Measurements from ENCODE around the gene CCDC170. TPM values are rescaled to one million over a fixed set of nuclear protein-coding genes. Genes with fewer than 3 reads are reported as not detected.

The CCDC170 gene
- total RNA-seq, 1 donor from 2014 or later: 0.20 TPM

- Mint-ChIP-seq H3K27ac (ENCODE audit: unreplicated experiment) (no peak overlapping the region), H3K4me3 (ENCODE audit: unreplicated experiment) (no peak overlapping the region), H3K4me1 (ENCODE audit: low read depth) (no peaks in the 10 kb centered on the region), H3K9me3 (ENCODE audit: low read depth) (peaks cover 16% of the 10 kb centered on the region), H3K36me3 (ENCODE audit: low read depth) (no peaks in the 10 kb centered on the region), H3K27me3 (ENCODE audit: low read depth) (no peaks in the 10 kb centered on the region)
- TF ChIP-seq CTCF (IDR thresholded peaks at IDR 0.05): no peak
- no peak for DNase-seq (ENCODE audit: low spot score)
Measured at GRCh38 chr6:151553416-151554165, 59.8 kb downstream of the CCDC170 start.

GRCh38 chr6:151561238-151561637, 67.4 kb downstream of the CCDC170 start:
- Mint-ChIP-seq H3K4me1 (ENCODE audit: low read depth) (no peaks in the 10 kb centered on the region), H3K27me3 (ENCODE audit: low read depth) (no peaks in the 10 kb centered on the region), H3K4me3 (ENCODE audit: unreplicated experiment) (no peak overlapping the region), H3K36me3 (ENCODE audit: low read depth) (peaks cover 5% of the 10 kb centered on the region), H3K27ac (ENCODE audit: unreplicated experiment) (no peak overlapping the region), H3K9me3 (ENCODE audit: low read depth) (peaks cover 56% of the 10 kb centered on the region)
- no peak for TF ChIP-seq CTCF (IDR thresholded peaks at IDR 0.05)
- DNase-seq (ENCODE audit: low spot score): no peak

DNA sequence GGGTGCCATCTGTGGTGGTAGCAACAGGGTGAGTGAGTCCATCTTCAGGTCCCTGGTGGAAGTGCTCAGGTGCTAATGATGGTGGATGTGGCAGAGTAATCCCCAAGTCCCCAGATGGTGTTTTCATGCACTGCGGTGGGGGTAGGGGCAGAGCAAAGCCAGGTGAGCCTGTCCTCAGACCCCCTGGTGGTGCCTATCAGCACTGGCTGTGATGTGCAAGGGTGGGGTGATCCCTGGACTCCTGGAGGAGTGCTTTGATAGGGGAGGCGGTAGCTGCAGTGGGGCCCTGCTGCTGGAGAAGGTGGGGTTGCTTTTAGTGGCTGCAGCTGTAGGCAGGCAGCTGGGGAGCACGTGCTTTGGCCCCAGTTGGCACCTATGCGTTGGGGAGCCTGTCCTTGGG, 70.8 kb downstream of the CCDC170 start:
- Mint-ChIP-seq H3K36me3 (ENCODE audit: low read depth) (peaks cover 5% of the 10 kb centered on the region), H3K27ac (ENCODE audit: unreplicated experiment) (no peak overlapping the region), H3K4me1 (ENCODE audit: low read depth) (no peaks in the 10 kb centered on the region), H3K27me3 (ENCODE audit: low read depth) (no peaks in the 10 kb centered on the region), H3K9me3 (ENCODE audit: low read depth) (peaks cover 41% of the 10 kb centered on the region), H3K4me3 (ENCODE audit: unreplicated experiment) (no peak overlapping the region)
- DNase-seq (ENCODE audit: low spot score): no peak
- TF ChIP-seq CTCF (IDR thresholded peaks at IDR 0.05): no peak

DNA sequence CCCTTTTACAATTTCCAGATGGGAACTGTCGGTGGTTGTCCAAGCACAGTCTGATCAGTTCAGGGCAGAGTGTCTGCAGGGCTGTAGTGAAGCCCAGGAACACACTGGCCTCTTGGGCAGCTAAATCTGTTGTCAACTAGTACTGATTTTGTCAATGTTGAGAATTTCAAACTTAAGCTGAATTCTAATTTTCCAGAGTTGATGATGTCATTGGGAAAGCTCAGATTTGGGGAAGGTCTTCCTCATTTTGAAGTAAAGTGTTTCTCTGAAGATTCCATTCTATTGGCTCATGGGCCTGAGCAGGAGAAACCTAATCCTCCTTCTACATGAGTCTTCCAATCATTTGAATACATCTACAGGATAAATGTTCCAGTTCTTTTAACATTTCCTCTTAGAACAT, 72.1 kb downstream of the CCDC170 start:
- peaks cover 5% of the 10 kb centered on the region for H3K36me3 Mint-ChIP-seq (ENCODE audit: low read depth)
- peaks cover 31% of the 10 kb centered on the region for H3K9me3 Mint-ChIP-seq (ENCODE audit: low read depth)
- no peaks in the 10 kb centered on the region for H3K27me3 Mint-ChIP-seq (ENCODE audit: low read depth)

GRCh38 chr6:151566557-151566956, 72.7 kb downstream of the CCDC170 start:
- no peak for TF ChIP-seq CTCF (IDR thresholded peaks at IDR 0.05)
- H3K27ac Mint-ChIP-seq (ENCODE audit: unreplicated experiment): no peak overlapping the region

More for the DNA sequence above, 72.1 kb downstream of the CCDC170 start:
- no peak for DNase-seq (ENCODE audit: low spot score)
- Mint-ChIP-seq H3K4me3 (ENCODE audit: unreplicated experiment) (no peak overlapping the region), H3K27ac (ENCODE audit: unreplicated experiment) (no peak overlapping the region), H3K4me1 (ENCODE audit: low read depth) (no peaks in the 10 kb centered on the region)
- no peak for TF ChIP-seq CTCF (IDR thresholded peaks at IDR 0.05)

More at GRCh38 chr6:151566557-151566956, 72.7 kb downstream of the CCDC170 start:
- Mint-ChIP-seq H3K9me3 (ENCODE audit: low read depth) (peaks cover 26% of the 10 kb centered on the region), H3K4me3 (ENCODE audit: unreplicated experiment) (no peak overlapping the region), H3K36me3 (ENCODE audit: low read depth) (peaks cover 5% of the 10 kb centered on the region), H3K27me3 (ENCODE audit: low read depth) (no peaks in the 10 kb centered on the region), H3K4me1 (ENCODE audit: low read depth) (no peaks in the 10 kb centered on the region)
- no peak for DNase-seq (ENCODE audit: low spot score)
